Activated T-helper 1 cell treated with anti-CD3 and anti-CD28 coated beads, Interleukin-12 subunit alpha, Interleukin-12 subunit beta, Interleukin-2, Interleukin-4 antibody, amounts not matched to agents 30 ng/mL and 10 ng/mL and 1 ng/mL, durations not matched to agents 14 hours and 24 hours and 36 hours (primary cell): ENCODE data around the gene POLRMT. TPM values are rescaled to one million over a fixed set of nuclear protein-coding genes. Genes with fewer than 3 reads are reported as not detected.
"Not testable (repeated sequence)": the region's sequence is repeated elsewhere in the genome, so short reads cannot be mapped to it uniquely, and the experiment has no call there.

ENCODE experiments used
- DNase-seq: peaks from one replicate; pipeline ENCODE4 v3.0.0; 2021; ENCODE audit warnings: low spot score
- H3K27ac Mint-ChIP-seq: one replicate; pipeline ENCODE4 v1.8.0; 2021; ENCODE audit warnings: mild to moderate bottlenecking, mixed read lengths
- H3K27me3 Mint-ChIP-seq: one replicate; pipeline ENCODE4 v1.8.0; 2022; ENCODE audit warnings: mild to moderate bottlenecking, moderate library complexity, mixed read lengths; ENCODE audit not compliant: insufficient read depth
- H3K36me3 Mint-ChIP-seq: one replicate; pipeline ENCODE4 v1.8.0; 2021; ENCODE audit warnings: low read depth, mixed read lengths
- H3K4me1 Mint-ChIP-seq: one replicate; pipeline ENCODE4 v1.8.0; 2021; ENCODE audit warnings: low read depth, mixed read lengths
- H3K4me3 Mint-ChIP-seq: one replicate; pipeline ENCODE4 v1.8.0; 2021; ENCODE audit warnings: mild to moderate bottlenecking, moderate library complexity, mixed read lengths
- H3K9me3 Mint-ChIP-seq: one replicate; pipeline ENCODE4 v1.8.0; 2021; ENCODE audit warnings: mixed read lengths
- intact Hi-C: fragments of 100-400 bp; cut with micrococcal nuclease; formaldehyde crosslinking; loops from one replicate; pipeline ENCODE4 v1.15.1; 2024
- total RNA-seq: library from RNA; stranded (reverse); gene quantifications from 2 replicates; pipeline ENCODE4 v1.2.3, GENCODE V29; 2022

The POLRMT gene
- total RNA-seq, 1 donor from 2014 or later = 104 TPM

- peak within 1 kb of the TSS; percentile 81 for H3K4me3 Mint-ChIP-seq
- peak within 1 kb of the TSS; percentile 71 for H3K27ac Mint-ChIP-seq
- intact Hi-C loops = loop anchor here (1.0 kb wide), 1 partner anchor 22 kb away; no protein-coding TSS in a partner anchor
- peaks cover 6% of the 10 kb centered on the region for H3K4me1 Mint-ChIP-seq
- peaks cover 5% of the 10 kb centered on the region for H3K27me3 Mint-ChIP-seq
- DNase-seq = peak; percentile 90
- no peaks in the 10 kb centered on the region for H3K36me3 Mint-ChIP-seq
- H3K9me3 Mint-ChIP-seq = no peaks in the 10 kb centered on the region
These were observed 6.2 kb upstream of the POLRMT start, which contains the start of gene FGF22 for GRCh38 chr19:639253-640160. FGF22 (plus strand) TSS chr19:639879; CDS start chr19:639926, 47 bp downstream.

GRCh38 chr19:638906-639252, 5.5 kb upstream of the POLRMT start:
- H3K4me3 Mint-ChIP-seq = peak overlapping the region; percentile 81
- peaks cover 6% of the 10 kb centered on the region for H3K4me1 Mint-ChIP-seq
- no peaks in the 10 kb centered on the region for H3K9me3 Mint-ChIP-seq
- H3K27ac Mint-ChIP-seq = no peak overlapping the region
- peaks cover 5% of the 10 kb centered on the region for H3K27me3 Mint-ChIP-seq
- H3K36me3 Mint-ChIP-seq = no peaks in the 10 kb centered on the region
- intact Hi-C loops = loop anchor here (1.0 kb wide), 1 partner anchor 22 kb away; no protein-coding TSS in a partner anchor
- DNase-seq = no peak

DNA sequence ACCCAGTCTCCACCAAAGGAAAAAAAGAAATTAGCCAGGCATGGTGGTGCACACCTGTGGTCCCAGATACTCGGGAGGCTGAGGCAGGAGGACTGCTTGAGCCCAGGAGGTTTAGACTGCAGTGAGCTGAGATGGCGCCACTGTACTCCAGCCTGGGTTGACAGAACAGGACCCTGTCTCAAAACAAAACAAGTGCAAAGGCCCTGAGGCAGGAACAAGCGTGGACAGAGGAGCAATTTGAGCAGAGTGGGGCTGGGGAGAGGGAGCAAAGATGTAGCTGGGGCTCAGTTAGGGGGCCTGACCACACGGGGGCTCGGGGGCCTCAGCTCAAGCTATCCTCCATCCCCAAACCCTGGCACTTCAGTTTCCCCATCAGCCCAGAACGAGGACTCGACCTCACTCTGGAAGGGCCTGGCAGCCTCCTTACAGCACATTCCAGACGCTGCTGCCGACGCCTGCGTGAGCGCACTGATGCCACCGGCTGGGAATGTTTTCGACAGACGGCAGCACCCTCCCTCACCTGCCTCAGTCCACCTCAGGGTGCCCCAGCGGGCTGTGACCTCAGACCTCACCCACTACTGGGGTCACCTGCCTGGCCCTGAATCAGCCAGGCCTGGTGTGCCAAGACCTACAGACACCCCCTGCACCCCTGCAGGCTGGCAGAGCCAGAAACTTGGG, 1.8 kb upstream of the POLRMT start:
- Mint-ChIP-seq H3K27ac (no peak overlapping the region), H3K36me3 (peaks cover 7% of the 10 kb centered on the region), H3K4me3 (no peak overlapping the region), H3K27me3 (peaks cover 5% of the 10 kb centered on the region), H3K9me3 (no peaks in the 10 kb centered on the region), H3K4me1 (peaks cover 12% of the 10 kb centered on the region)
- intact Hi-C loops = loop anchor here (5.0 kb wide), 1 partner anchor 48 kb away; the partner anchor contains the start of gene HCN2
- DNase-seq = no peak

DNA sequence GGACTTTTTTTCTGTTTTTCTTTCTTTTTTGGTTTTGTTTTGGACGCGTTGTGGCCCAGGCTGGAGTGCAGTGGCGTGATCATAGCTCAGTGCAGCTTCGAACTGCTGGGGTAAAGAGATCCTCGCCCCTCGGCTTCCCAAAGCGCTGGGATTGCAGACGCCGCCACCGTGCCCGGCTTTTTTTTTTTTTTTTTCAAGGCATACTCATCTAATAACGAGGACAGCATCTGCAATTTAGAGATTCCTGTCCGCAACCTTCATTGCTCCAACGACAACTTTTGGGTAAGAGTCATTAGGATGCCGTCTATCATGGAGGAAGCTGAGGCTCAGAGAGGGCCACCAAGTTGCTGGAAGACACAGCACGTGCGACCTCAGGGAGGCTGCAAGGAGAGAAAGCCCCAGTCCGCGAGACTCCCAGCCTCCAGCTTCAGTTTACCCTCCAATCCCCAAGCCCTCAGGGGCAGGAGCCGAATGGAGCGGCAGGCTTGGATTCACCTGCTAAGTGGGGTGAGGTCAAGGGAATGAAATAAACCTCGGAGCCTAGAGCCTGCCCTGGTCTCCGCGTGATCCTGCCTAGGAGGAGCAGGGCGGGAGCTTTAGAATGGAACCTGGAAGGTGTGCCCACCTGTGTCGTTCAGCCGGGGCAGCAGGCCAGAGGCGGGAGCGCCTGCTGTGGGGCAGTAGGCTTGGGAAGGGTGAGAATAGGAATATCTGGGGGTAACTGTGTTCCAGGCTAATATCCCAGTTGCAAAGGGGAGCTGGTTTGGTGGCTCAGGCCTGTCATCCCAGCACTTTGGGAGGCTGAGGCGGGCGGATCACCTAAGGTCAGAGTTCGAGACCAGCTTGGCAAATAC, 676 bp upstream of the POLRMT start:
- no peak for DNase-seq
- Mint-ChIP-seq H3K27ac (peak overlapping the region; percentile 83), H3K27me3 (peaks cover under 1% of the 10 kb centered on the region), H3K4me1 (peaks cover 6% of the 10 kb centered on the region), H3K9me3 (no peaks in the 10 kb centered on the region), H3K36me3 (peaks cover 12% of the 10 kb centered on the region), H3K4me3 (peak overlapping the region; percentile 96)
- intact Hi-C loops = loop anchor here (1.0 to 5.0 kb wide), 7 partner anchors 23 to 163 kb away; partner anchors contain the start of genes BSG, HCN2, PTBP1 and TPGS1

DNA sequence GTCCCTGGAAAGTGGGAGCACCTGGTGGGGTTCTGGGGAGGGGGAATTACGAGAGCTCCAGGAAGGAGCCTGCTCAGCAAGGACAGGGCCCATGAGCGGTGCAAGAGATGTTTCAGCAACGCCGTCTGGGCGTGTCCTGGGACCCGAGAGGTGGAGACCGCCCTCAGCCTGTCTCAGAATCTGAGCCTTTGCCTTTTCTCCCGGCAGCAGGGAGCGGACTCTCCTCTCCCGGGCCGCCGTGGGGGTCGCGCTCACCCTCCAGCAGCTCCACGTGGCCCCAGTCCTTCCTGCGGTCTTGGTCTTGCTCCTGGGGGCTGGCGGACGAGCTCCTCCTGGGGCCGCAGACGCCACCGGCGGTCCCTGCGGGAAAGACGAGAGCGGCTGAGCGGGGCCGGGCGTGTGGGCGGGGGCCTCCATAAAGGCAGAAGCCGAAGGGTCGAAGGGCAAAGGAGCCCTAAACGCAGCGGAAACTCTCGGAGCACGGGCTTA, 714 bp downstream of the POLRMT start:
- peaks cover 6% of the 10 kb centered on the region for H3K4me1 Mint-ChIP-seq
- no peaks in the 10 kb centered on the region for H3K27me3 Mint-ChIP-seq
- H3K4me3 Mint-ChIP-seq = peak overlapping the region; percentile 96
- no peaks in the 10 kb centered on the region for H3K9me3 Mint-ChIP-seq
- peaks cover 15% of the 10 kb centered on the region for H3K36me3 Mint-ChIP-seq
- DNase-seq = no peak
- intact Hi-C loops = loop anchor here (1.0 to 5.0 kb wide), 7 partner anchors 21 to 165 kb away; partner anchors contain the start of genes BSG, HCN2, PTBP1 and TPGS1
- peak overlapping the region; percentile 95 for H3K27ac Mint-ChIP-seq

GRCh38 chr19:629961-630714, 3.2 kb downstream of the POLRMT start:
- no peaks in the 10 kb centered on the region for H3K9me3 Mint-ChIP-seq
- intact Hi-C loops = loop anchor here (5.0 kb wide), 1 partner anchor 43 kb away; the partner anchor contains the start of gene HCN2

DNA sequence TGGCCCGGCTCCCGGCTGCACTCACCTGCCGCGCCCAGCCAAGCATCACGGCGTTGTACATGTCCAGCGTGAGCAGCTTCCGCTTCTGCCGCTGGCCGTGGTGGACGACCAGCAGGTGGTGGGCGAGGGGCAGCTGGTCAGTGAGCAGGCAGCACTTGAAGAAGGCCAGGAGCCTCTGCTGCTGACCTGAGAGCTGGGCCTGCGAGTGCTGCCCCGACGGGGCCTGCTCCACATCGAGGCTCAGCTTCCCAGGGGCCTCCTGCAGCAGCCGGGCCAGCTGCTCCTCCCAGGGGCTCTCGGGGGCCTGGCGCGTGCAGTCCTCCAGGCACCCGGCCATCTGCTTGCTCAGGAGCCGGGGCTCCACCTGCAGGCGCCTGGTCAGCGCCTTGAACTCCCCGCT, 3.8 kb downstream of the POLRMT start:
- H3K27ac Mint-ChIP-seq, intact Hi-C loops: not testable (repeated sequence)

More at GRCh38 chr19:629961-630714, 3.2 kb downstream of the POLRMT start:
- H3K27ac Mint-ChIP-seq = no peak overlapping the region
- H3K4me1 Mint-ChIP-seq = peaks cover 6% of the 10 kb centered on the region
- peaks cover 19% of the 10 kb centered on the region for H3K36me3 Mint-ChIP-seq
- no peak for DNase-seq
- H3K4me3 Mint-ChIP-seq = peak overlapping the region; percentile 11
- H3K27me3 Mint-ChIP-seq = no peaks in the 10 kb centered on the region

GRCh38 chr19:628168-628567, 5.2 kb downstream of the POLRMT start:
- no peak for DNase-seq

More for the DNA sequence above, 3.8 kb downstream of the POLRMT start:
- H3K4me3 Mint-ChIP-seq, H3K9me3 Mint-ChIP-seq, H3K27me3 Mint-ChIP-seq, H3K4me1 Mint-ChIP-seq, DNase-seq: not testable (repeated sequence)
- H3K36me3 Mint-ChIP-seq = peaks cover 19% of the 10 kb centered on the region

GRCh38 chr19:626566-626965, 6.8 kb downstream of the POLRMT start:
- intact Hi-C loops, DNase-seq, H3K4me3 Mint-ChIP-seq, H3K4me1 Mint-ChIP-seq, H3K27ac Mint-ChIP-seq, H3K9me3 Mint-ChIP-seq, H3K27me3 Mint-ChIP-seq: not testable (repeated sequence)
- H3K36me3 Mint-ChIP-seq = peaks cover 26% of the 10 kb centered on the region

More at GRCh38 chr19:628168-628567, 5.2 kb downstream of the POLRMT start:
- H3K27ac Mint-ChIP-seq = no peak overlapping the region
- H3K4me3 Mint-ChIP-seq = no peak overlapping the region
- H3K4me1 Mint-ChIP-seq = peaks cover 6% of the 10 kb centered on the region
- no peaks in the 10 kb centered on the region for H3K9me3 Mint-ChIP-seq
- H3K36me3 Mint-ChIP-seq = peaks cover 26% of the 10 kb centered on the region
- intact Hi-C loops = no loop called here
- H3K27me3 Mint-ChIP-seq = no peaks in the 10 kb centered on the region

DNA sequence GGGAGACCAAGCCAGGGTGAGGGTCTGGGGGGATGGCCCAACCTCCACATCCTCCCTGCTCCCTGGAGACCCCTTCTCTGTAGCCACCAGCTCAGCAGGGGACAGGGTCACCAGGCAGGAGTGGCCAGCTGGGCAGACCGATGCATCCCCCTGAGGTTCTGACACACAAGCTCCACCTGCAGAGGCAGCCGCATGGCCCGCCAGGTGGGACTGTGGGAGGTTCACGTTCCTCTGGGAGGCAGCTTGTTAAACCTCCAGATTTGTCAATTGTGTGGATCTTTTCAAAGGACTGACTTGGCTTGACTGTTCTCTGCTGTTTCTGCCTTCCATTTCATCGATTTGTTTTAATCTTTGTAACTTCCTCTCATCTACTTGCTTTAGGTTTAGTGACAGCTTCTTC, 8.1 kb downstream of the POLRMT start:
- peaks cover 2% of the 10 kb centered on the region for H3K4me1 Mint-ChIP-seq
- intact Hi-C loops = no loop called here
- H3K4me3 Mint-ChIP-seq = no peak overlapping the region
- H3K9me3 Mint-ChIP-seq = no peaks in the 10 kb centered on the region
- peak overlapping the region; percentile 27 for H3K27ac Mint-ChIP-seq
- DNase-seq = no peak
- H3K36me3 Mint-ChIP-seq = peaks cover 20% of the 10 kb centered on the region
- H3K27me3 Mint-ChIP-seq = no peaks in the 10 kb centered on the region

GRCh38 chr19:624433-625109, 8.8 kb downstream of the POLRMT start:
- Mint-ChIP-seq H3K27ac (no peak overlapping the region), H3K36me3 (peaks cover 15% of the 10 kb centered on the region), H3K4me3 (no peak overlapping the region), H3K27me3 (no peaks in the 10 kb centered on the region), H3K9me3 (no peaks in the 10 kb centered on the region), H3K4me1 (no peaks in the 10 kb centered on the region)
- intact Hi-C loops = no loop called here
- no peak for DNase-seq
